IMR-90 (cell line): Measurements from ENCODE around the gene MAGEB10. TPM values are rescaled to one million over a fixed set of nuclear protein-coding genes. Genes with fewer than 3 reads are reported as not detected.

ENCODE experiments used
- ATAC-seq: fragments of 200-7000 bp; cut with Tn5 transposase; 2 replicates; pipeline ENCODE4 v1.9.1; 2020; ENCODE audit warnings: low read depth, mild to moderate bottlenecking, moderate library complexity
- BruUV-seq: library from RNA; stranded (reverse); fragments of 400-500 nt; replicated peaks from 2 replicates; lab custom pipeline; 2021; lab: Mats Ljungman, UMichigan
- CTCF ChIA-PET: fragments of 300-600 bp; formaldehyde crosslinking; extraction: SDS; loops from one replicate; lab custom pipeline; 2021; ENCODE audit warnings: antibody characterized with exemption; lab: Yijun Ruan, JAX
- POLR2A ChIA-PET: fragments of 300-600 bp; sonication (Branson Sonifier 250); formaldehyde crosslinking; loops from one replicate; lab custom pipeline; 2022; ENCODE audit warnings: antibody characterized with exemption; ENCODE audit not compliant: unreplicated experiment; lab: Charles Lee
- DNase-seq: peaks from one replicate; pipeline ENCODE4 v3.0.0; 2013
- H2AFZ ChIP-seq: replicated peaks from 2 replicates; pipeline ENCODE3; 2013; ENCODE audit warnings: low read length, mild to moderate bottlenecking; ENCODE audit not compliant: poor library complexity
- H2AK5ac ChIP-seq: 2 replicates; pipeline ENCODE4 v1.6.1; 2013; ENCODE audit warnings: low read depth, low read length, inconsistent platforms
- H2AK9ac ChIP-seq: replicated peaks from 2 replicates; pipeline ENCODE3; 2013; ENCODE audit warnings: mild to moderate bottlenecking, low read depth, low read length, moderate library complexity; ENCODE audit not compliant: poor library complexity
- H2BK120ac ChIP-seq: 2 replicates; pipeline ENCODE4 v1.6.1; 2013; ENCODE audit warnings: low read depth, low read length, inconsistent platforms
- H2BK15ac ChIP-seq: 3 replicates; pipeline ENCODE4 v1.6.1; 2013; ENCODE audit warnings: low read depth, low read length, inconsistent platforms
- H2BK20ac ChIP-seq: 2 replicates; pipeline ENCODE4 v1.6.1; 2013; ENCODE audit warnings: low read depth, mild to moderate bottlenecking, inconsistent platforms, low read length, moderate library complexity
- H2BK5ac ChIP-seq: 2 replicates; pipeline ENCODE4 v1.6.1; 2013; ENCODE audit warnings: mild to moderate bottlenecking, low read depth, low read length, inconsistent platforms; ENCODE audit not compliant: poor library complexity, severe bottlenecking
- H3K14ac ChIP-seq: replicated peaks from 2 replicates; pipeline ENCODE4 v1.6.1; 2013; ENCODE audit warnings: low read depth, low read length, inconsistent platforms
- H3K18ac ChIP-seq: 2 replicates; pipeline ENCODE4 v1.6.1; 2013; ENCODE audit warnings: low read depth, low read length, control low read depth
- H3K23ac ChIP-seq: 2 replicates; pipeline ENCODE4 v1.6.1; 2013; ENCODE audit warnings: low read depth, low read length, inconsistent platforms
- H3K27ac ChIP-seq: 2 replicates; pipeline ENCODE4 v1.5.1; 2013; ENCODE audit warnings: mild to moderate bottlenecking, control low read depth, low read length; ENCODE audit not compliant: insufficient read depth
- H3K27me3 ChIP-seq: 2 replicates; pipeline ENCODE4 v1.6.1; 2013; ENCODE audit warnings: low read length; ENCODE audit not compliant: control insufficient read depth, insufficient read depth
- H3K36me3 ChIP-seq: 2 replicates; pipeline ENCODE4 v1.6.1; 2013; ENCODE audit warnings: low read length, mixed read lengths; ENCODE audit not compliant: control insufficient read depth, insufficient read depth
- H3K4ac ChIP-seq: 2 replicates; pipeline ENCODE4 v1.6.1; 2013; ENCODE audit warnings: low read depth, low read length, inconsistent platforms
- H3K4me1 ChIP-seq: 2 replicates; pipeline ENCODE4 v1.6.1; 2013; ENCODE audit warnings: low read length, mixed read lengths; ENCODE audit not compliant: control insufficient read depth, insufficient read depth
- H3K4me2 ChIP-seq: 2 replicates; pipeline ENCODE4 v1.6.1; 2013; ENCODE audit warnings: low read depth, mild to moderate bottlenecking, control low read depth, low read length, moderate library complexity
- H3K4me3 ChIP-seq: 2 replicates; pipeline ENCODE4 v1.5.1; 2013; ENCODE audit warnings: low read depth, mild to moderate bottlenecking, control low read depth, low read length, moderate library complexity; ENCODE audit not compliant: insufficient read depth
- H3K56ac ChIP-seq: 2 replicates; pipeline ENCODE4 v1.6.1; 2013; ENCODE audit warnings: low read length, inconsistent platforms; ENCODE audit not compliant: insufficient read depth; ENCODE audit errors: extremely low read depth
- H3K79me1 ChIP-seq, 2 experiments: 2 replicates each; pipeline ENCODE4 v1.6.1; 2013; ENCODE audit warnings: low read length in 2 of 2, inconsistent platforms in 1 of 2, low read depth in 1 of 2
- H3K9ac ChIP-seq: 2 replicates; pipeline ENCODE4 v1.6.1; 2013; ENCODE audit warnings: low read depth, low read length, control low read depth
- H3K9me1 ChIP-seq: 2 replicates; pipeline ENCODE4 v1.6.1; 2013; ENCODE audit warnings: low read length, inconsistent platforms; ENCODE audit not compliant: insufficient read depth
- H3K9me3 ChIP-seq: 2 replicates; pipeline ENCODE4 v1.6.1; 2013; ENCODE audit warnings: low read length; ENCODE audit not compliant: control insufficient read depth, insufficient read depth
- H4K20me1 ChIP-seq: 2 replicates; pipeline ENCODE4 v1.6.1; 2013; ENCODE audit warnings: low read length, inconsistent platforms; ENCODE audit not compliant: insufficient read depth
- H4K5ac ChIP-seq: 2 replicates; pipeline ENCODE4 v1.6.1; 2013; ENCODE audit warnings: mild to moderate bottlenecking, low read depth, low read length, control low read depth
- H4K8ac ChIP-seq, 2 experiments: 2 replicates each; pipeline ENCODE4 v1.6.1; 2013; ENCODE audit warnings: low read depth in 2 of 2, low read length in 2 of 2, control low read depth in 1 of 2, inconsistent platforms in 1 of 2
- H4K91ac ChIP-seq: 2 replicates; pipeline ENCODE4 v1.6.1; 2013; ENCODE audit warnings: low read depth, low read length, inconsistent platforms; ENCODE audit not compliant: insufficient read depth
- BHLHE40 ChIP-seq: fragments of 150-350 bp; IDR thresholded peaks from 2 replicates; pipeline ENCODE4 v1.6.1; 2016; ENCODE audit warnings: mild to moderate bottlenecking, low read depth, low read length
- CHD1 ChIP-seq: IDR thresholded peaks from 2 replicates; pipeline ENCODE4 v1.6.1; 2012; ENCODE audit warnings: low read depth, low read length, improper control_type of control experiment
- ELK1 ChIP-seq: fragments of 150-350 bp; IDR thresholded peaks from 2 replicates; pipeline ENCODE4 v1.6.1; 2016; ENCODE audit warnings: low read depth, mild to moderate bottlenecking, low read length, moderate library complexity, borderline replicate concordance
- FOS ChIP-seq: fragments of 150-350 bp; IDR thresholded peaks from 2 replicates; pipeline ENCODE4 v1.6.1; 2016; ENCODE audit warnings: low read depth, low read length
- MAFK ChIP-seq: IDR thresholded peaks from 2 replicates; pipeline ENCODE4 v1.6.1; 2012; ENCODE audit warnings: low read depth, low read length, improper control_type of control experiment
- MAZ ChIP-seq: IDR thresholded peaks from 2 replicates; pipeline ENCODE4 v1.6.1; 2012; ENCODE audit warnings: low read depth, mild to moderate bottlenecking, low read length, improper control_type of control experiment, moderate library complexity, borderline replicate concordance
- MXI1 ChIP-seq: IDR thresholded peaks from 2 replicates; pipeline ENCODE4 v1.6.1; 2012; ENCODE audit warnings: low read depth, mild to moderate bottlenecking, low read length, moderate library complexity, borderline replicate concordance
- POLR2A ChIP-seq: IDR thresholded peaks from 2 replicates; pipeline ENCODE4 v1.6.1; 2012; ENCODE audit warnings: mild to moderate bottlenecking, low read depth, low read length
- RCOR1 ChIP-seq: IDR thresholded peaks from 2 replicates; pipeline ENCODE4 v1.6.1; 2012; ENCODE audit warnings: mild to moderate bottlenecking, low read length, improper control_type of control experiment; ENCODE audit not compliant: insufficient replicate concordance
- RFX5 ChIP-seq: IDR thresholded peaks from 2 replicates; pipeline ENCODE4 v1.8.0; 2012; ENCODE audit warnings: low read depth, mild to moderate bottlenecking, low read length, moderate library complexity
- SMC3 ChIP-seq: fragments of 150-350 bp; IDR thresholded peaks from 2 replicates; pipeline ENCODE4 v1.6.1; 2016; ENCODE audit warnings: low read depth, mild to moderate bottlenecking, antibody characterized with exemption, low read length, moderate library complexity
- USF2 ChIP-seq: fragments of 150-350 bp; IDR thresholded peaks from 2 replicates; pipeline ENCODE4 v1.6.1; 2017; ENCODE audit warnings: mild to moderate bottlenecking, antibody characterized with exemption, low read length, low read depth
- WGBS, 2 experiments: methylation state at CpG; one replicate each; pipeline versions ENCODE4 v1.1.5 to v1.1.7; 2013; ENCODE audit warnings: missing lambda C conversion rate in 2 of 2; ENCODE audit not compliant: insufficient read length in 1 of 2; ENCODE audit errors: extremely low coverage in 2 of 2; 5-methylcytosine and 5-hydroxymethylcytosine counted together
- dilution Hi-C: fragments of 300-500 bp; cut with HindIII; formaldehyde crosslinking; loops from one replicate; pipeline ENCODE4 v1.14.3; 2018; ENCODE audit warnings: low sequenced_read_pairs; ENCODE audit not compliant: unreplicated experiment
- in situ Hi-C: fragments of 300-500 bp; cut with MboI; formaldehyde crosslinking; loops from 3 replicates; pipeline ENCODE4 v1.14.3; 2019; ENCODE audit warnings: low sequenced_read_pairs, inconsistent platforms, mixed read lengths
- intact Hi-C: fragments of 100-400 bp; cut with micrococcal nuclease; formaldehyde crosslinking; loops from 2 replicates; pipeline ENCODE4 v1.10.0; 2022
- polyA plus RNA-seq, 3 experiments: library from polyadenylated mRNA; depleted of rRNA; stranded (reverse); fragments of >200 nt; gene quantifications; 2 replicates each; pipeline ENCODE4 v1.2.3, GENCODE V29; 2012; ENCODE audit warnings: low replicate concordance in 1 of 3
- total RNA-seq: library from RNA; depleted of rRNA; stranded (reverse); fragments of >200 nt; gene quantifications from 2 replicates; pipeline ENCODE4 v1.2.3, GENCODE V29; 2012
- TF ChIP-seq, protein P1 (sequence below): conservative IDR thresholded peaks from 2 replicates; pipeline ENCODE4 v1.5.1; 2012; ENCODE audit warnings: mild to moderate bottlenecking, low read depth, low read length, improper control_type of control experiment

Gene MAGEB10
- total and polyA plus RNA-seq, 2 of the 4 experiments (the other 2 are of a cell fraction) = not detected

- Histone ChIP-seq H4K91ac (no peak overlapping the region), H3K23ac (no peak overlapping the region), H2AK9ac (no peak overlapping the region), H2BK120ac (no peak overlapping the region), H2AK5ac (no peak overlapping the region), H4K8ac (no peak overlapping the region), H3K79me1 (no peaks in the 10 kb centered on the region), H3K4ac (no peak overlapping the region), H3K4me2 (no peak overlapping the region), H3K4me1 (no peaks in the 10 kb centered on the region), H3K27ac (no peak overlapping the region), H3K27me3 (no peaks in the 10 kb centered on the region), H3K9me1 (no peaks in the 10 kb centered on the region), H3K18ac (no peak overlapping the region), H4K5ac (no peak overlapping the region), H3K56ac (no peak overlapping the region), H3K9ac (no peak overlapping the region), H2AFZ (no peak overlapping the region), H3K4me3 (no peak overlapping the region), H2BK15ac (no peak overlapping the region), H3K14ac (no peak overlapping the region), H2BK20ac (no peak overlapping the region), H4K20me1 (no peaks in the 10 kb centered on the region), H3K9me3 (no peaks in the 10 kb centered on the region), H2BK5ac (no peak overlapping the region), H3K36me3 (no peaks in the 10 kb centered on the region)
- BruUV-seq = no TSS peak
- TF ChIP-seq ELK1 = no peak
- no peak for TF ChIP-seq POLR2A
- no peak for TF ChIP-seq CHD1
- no peak for TF ChIP-seq SMC3
- no peak for TF ChIP-seq RCOR1
- TF ChIP-seq MXI1 = no peak
- no peak for TF ChIP-seq BHLHE40
- TF ChIP-seq MAFK = no peak
- no peak for TF ChIP-seq FOS
- no peak for TF ChIP-seq RFX5
- TF ChIP-seq, protein P1, sequence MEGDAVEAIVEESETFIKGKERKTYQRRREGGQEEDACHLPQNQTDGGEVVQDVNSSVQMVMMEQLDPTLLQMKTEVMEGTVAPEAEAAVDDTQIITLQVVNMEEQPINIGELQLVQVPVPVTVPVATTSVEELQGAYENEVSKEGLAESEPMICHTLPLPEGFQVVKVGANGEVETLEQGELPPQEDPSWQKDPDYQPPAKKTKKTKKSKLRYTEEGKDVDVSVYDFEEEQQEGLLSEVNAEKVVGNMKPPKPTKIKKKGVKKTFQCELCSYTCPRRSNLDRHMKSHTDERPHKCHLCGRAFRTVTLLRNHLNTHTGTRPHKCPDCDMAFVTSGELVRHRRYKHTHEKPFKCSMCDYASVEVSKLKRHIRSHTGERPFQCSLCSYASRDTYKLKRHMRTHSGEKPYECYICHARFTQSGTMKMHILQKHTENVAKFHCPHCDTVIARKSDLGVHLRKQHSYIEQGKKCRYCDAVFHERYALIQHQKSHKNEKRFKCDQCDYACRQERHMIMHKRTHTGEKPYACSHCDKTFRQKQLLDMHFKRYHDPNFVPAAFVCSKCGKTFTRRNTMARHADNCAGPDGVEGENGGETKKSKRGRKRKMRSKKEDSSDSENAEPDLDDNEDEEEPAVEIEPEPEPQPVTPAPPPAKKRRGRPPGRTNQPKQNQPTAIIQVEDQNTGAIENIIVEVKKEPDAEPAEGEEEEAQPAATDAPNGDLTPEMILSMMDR = no peak
- no peak for TF ChIP-seq MAZ
- TF ChIP-seq USF2 = no peak
- ATAC-seq (no peak), DNase-seq (no peak)
- ChIA-PET CTCF (no interaction called here), POLR2A (no interaction called here)
- no CpG with 5 or more reads among the region's 1 CpG for WGBS, 2 experiments
- intact Hi-C loops = no loop called here
- dilution Hi-C loops = no loop called here
- in situ Hi-C loops = no loop called here
These were observed 10.2 kb upstream of the MAGEB10 start for GRCh38 chrX:27797575-27797974.
